ENCODE results near the gene TUBB4B.
"Not testable (repeated sequence)": the region's sequence is repeated elsewhere in the genome, so short reads cannot be mapped to it uniquely, and the experiment has no call there.

Gene TUBB4B

GRCh38 chr9:137234758-137235423 lies 6.2 kb upstream of the TUBB4B start:
- no peak overlapping the region for H3K4me3 ChIP-seq (ENCODE audit: low read length)
- no peaks in the 10 kb centered on the region for H3K27me3 ChIP-seq (ENCODE audit: control insufficient read depth, insufficient read depth, low read length)
- H3K36me3 ChIP-seq (ENCODE audit: insufficient read depth, low read length), result no peaks in the 10 kb centered on the region
- no peaks in the 10 kb centered on the region for H3K9me3 ChIP-seq (replicated peaks; ENCODE audit: low read length)
- no peak overlapping the region for H3K9ac ChIP-seq (ENCODE audit: low read depth, low read length)
- H3K4me2 ChIP-seq (ENCODE audit: low read length), result no peak overlapping the region
- peaks cover 31% of the 10 kb centered on the region for H3K4me1 ChIP-seq (ENCODE audit: control insufficient read depth, insufficient read depth, low read length)

GRCh38 chr9:137235424-137236237 lies 5.5 kb upstream of the TUBB4B start:
- Histone ChIP-seq H3K4me1 (ENCODE audit: control insufficient read depth, insufficient read depth, low read length) (peaks cover 31% of the 10 kb centered on the region), H3K27me3 (ENCODE audit: control insufficient read depth, insufficient read depth, low read length) (no peaks in the 10 kb centered on the region), H3K4me2 (ENCODE audit: low read length) (no peak overlapping the region), H3K9me3 (replicated peaks; ENCODE audit: low read length) (no peaks in the 10 kb centered on the region), H3K4me3 (ENCODE audit: low read length) (no peak overlapping the region), H3K9ac (ENCODE audit: low read depth, low read length) (no peak overlapping the region), H3K36me3 (ENCODE audit: insufficient read depth, low read length) (no peaks in the 10 kb centered on the region)

GRCh38 chr9:137236238-137236935 lies 4.7 kb upstream of the TUBB4B start:
- Histone ChIP-seq H3K4me3 (ENCODE audit: low read length) (no peak overlapping the region), H3K9ac (ENCODE audit: low read depth, low read length) (no peak overlapping the region), H3K36me3 (ENCODE audit: insufficient read depth, low read length) (no peaks in the 10 kb centered on the region), H3K4me1 (ENCODE audit: control insufficient read depth, insufficient read depth, low read length) (peaks cover 31% of the 10 kb centered on the region), H3K4me2 (ENCODE audit: low read length) (peak overlapping the region; percentile 58), H3K9me3 (replicated peaks; ENCODE audit: low read length) (no peaks in the 10 kb centered on the region), H3K27me3 (ENCODE audit: control insufficient read depth, insufficient read depth, low read length) (no peaks in the 10 kb centered on the region)

GRCh38 chr9:137236936-137237421 lies 4.1 kb upstream of the TUBB4B start:
- no peaks in the 10 kb centered on the region for H3K27me3 ChIP-seq (ENCODE audit: control insufficient read depth, insufficient read depth, low read length)
- H3K4me1 ChIP-seq (ENCODE audit: control insufficient read depth, insufficient read depth, low read length), result peaks cover 31% of the 10 kb centered on the region
- H3K36me3 ChIP-seq (ENCODE audit: insufficient read depth, low read length), result peaks cover 4% of the 10 kb centered on the region
- H3K4me3 ChIP-seq (ENCODE audit: low read length), result no peak overlapping the region
- peak overlapping the region; percentile 58 for H3K4me2 ChIP-seq (ENCODE audit: low read length)
- H3K9me3 ChIP-seq (replicated peaks; ENCODE audit: low read length), result no peaks in the 10 kb centered on the region
- H3K9ac ChIP-seq (ENCODE audit: low read depth, low read length), result no peak overlapping the region

GRCh38 chr9:137237759-137238726 lies 3.0 kb upstream of the TUBB4B start:
- Histone ChIP-seq H3K4me1 (ENCODE audit: control insufficient read depth, insufficient read depth, low read length) (peaks cover 39% of the 10 kb centered on the region), H3K4me3 (ENCODE audit: low read length) (no peak overlapping the region), H3K4me2 (ENCODE audit: low read length) (peak overlapping the region; percentile 96), H3K27me3 (ENCODE audit: control insufficient read depth, insufficient read depth, low read length) (no peaks in the 10 kb centered on the region), H3K9ac (ENCODE audit: low read depth, low read length) (no peak overlapping the region), H3K36me3 (ENCODE audit: insufficient read depth, low read length) (peaks cover 15% of the 10 kb centered on the region), H3K9me3 (replicated peaks; ENCODE audit: low read length) (no peaks in the 10 kb centered on the region)

- Histone ChIP-seq H3K4me2 (ENCODE audit: low read length) (peak overlapping the region; percentile 96), H3K9ac (ENCODE audit: low read depth, low read length) (peak overlapping the region; percentile 89), H3K4me1 (ENCODE audit: control insufficient read depth, insufficient read depth, low read length) (peaks cover 40% of the 10 kb centered on the region), H3K4me3 (ENCODE audit: low read length) (peak overlapping the region; percentile 82), H3K36me3 (ENCODE audit: insufficient read depth, low read length) (peaks cover 26% of the 10 kb centered on the region)
- not testable (repeated sequence) for H3K27me3 ChIP-seq (ENCODE audit: control insufficient read depth, insufficient read depth, low read length); H3K9me3 ChIP-seq (replicated peaks; ENCODE audit: low read length)
Observed at GRCh38 chr9:137239541-137240200, 1.4 kb upstream of the TUBB4B start.

- Histone ChIP-seq H3K9me3 (replicated peaks; ENCODE audit: low read length) (no peaks in the 10 kb centered on the region), H3K9ac (ENCODE audit: low read depth, low read length) (peak overlapping the region; percentile 89), H3K4me2 (ENCODE audit: low read length) (peak overlapping the region; percentile 96), H3K36me3 (ENCODE audit: insufficient read depth, low read length) (peaks cover 26% of the 10 kb centered on the region), H3K4me1 (ENCODE audit: control insufficient read depth, insufficient read depth, low read length) (peaks cover 40% of the 10 kb centered on the region), H3K27me3 (ENCODE audit: control insufficient read depth, insufficient read depth, low read length) (no peaks in the 10 kb centered on the region), H3K4me3 (ENCODE audit: low read length) (peak overlapping the region; percentile 82)
Observed at GRCh38 chr9:137240318-137240840, 708 bp upstream of the TUBB4B start.

- Histone ChIP-seq H3K36me3 (ENCODE audit: insufficient read depth, low read length) (peaks cover 26% of the 10 kb centered on the region), H3K27me3 (ENCODE audit: control insufficient read depth, insufficient read depth, low read length) (no peaks in the 10 kb centered on the region), H3K4me2 (ENCODE audit: low read length) (peak overlapping the region; percentile 100), H3K4me1 (ENCODE audit: control insufficient read depth, insufficient read depth, low read length) (peaks cover 34% of the 10 kb centered on the region), H3K9me3 (replicated peaks; ENCODE audit: low read length) (no peaks in the 10 kb centered on the region), H3K4me3 (ENCODE audit: low read length) (peak overlapping the region; percentile 96), H3K9ac (ENCODE audit: low read depth, low read length) (peak overlapping the region; percentile 86)
Observed at GRCh38 chr9:137241490-137242268, 592 bp downstream of the TUBB4B start.

- Histone ChIP-seq H3K4me2 (ENCODE audit: low read length) (peak overlapping the region; percentile 100), H3K4me1 (ENCODE audit: control insufficient read depth, insufficient read depth, low read length) (peaks cover 30% of the 10 kb centered on the region), H3K9ac (ENCODE audit: low read depth, low read length) (peak overlapping the region; percentile 86), H3K36me3 (ENCODE audit: insufficient read depth, low read length) (peaks cover 26% of the 10 kb centered on the region), H3K9me3 (replicated peaks; ENCODE audit: low read length) (no peaks in the 10 kb centered on the region), H3K4me3 (ENCODE audit: low read length) (peak overlapping the region; percentile 96), H3K27me3 (ENCODE audit: control insufficient read depth, insufficient read depth, low read length) (no peaks in the 10 kb centered on the region)
Observed at GRCh38 chr9:137242269-137243203, 1.4 kb downstream of the TUBB4B start.
